Myocyte (in vitro differentiated cells): ENCODE results near the gene PDGFB. TPM values are rescaled to one million over a fixed set of nuclear protein-coding genes. Genes with fewer than 3 reads are reported as not detected.
A peak's percentile ranks its signal among the peaks of the same experiment; 100 is the strongest.

Experiments used
- DNase-seq: peaks from one replicate; pipeline ENCODE4 v3.0.0-alpha.2; 2012; ENCODE audit warnings: low read depth
- total RNA-seq: library from RNA; depleted of rRNA; stranded (reverse); fragments of >200 nt; gene quantifications from 2 replicates; pipeline ENCODE4 v1.2.3, GENCODE V29; 2014

The PDGFB gene
- total RNA-seq, 1 donor from 2014 or later, result 6.7 TPM

GRCh38 chr22:39277142-39277607, 32.4 kb upstream of the PDGFB start:
- peak; percentile 38 for DNase-seq

DNA sequence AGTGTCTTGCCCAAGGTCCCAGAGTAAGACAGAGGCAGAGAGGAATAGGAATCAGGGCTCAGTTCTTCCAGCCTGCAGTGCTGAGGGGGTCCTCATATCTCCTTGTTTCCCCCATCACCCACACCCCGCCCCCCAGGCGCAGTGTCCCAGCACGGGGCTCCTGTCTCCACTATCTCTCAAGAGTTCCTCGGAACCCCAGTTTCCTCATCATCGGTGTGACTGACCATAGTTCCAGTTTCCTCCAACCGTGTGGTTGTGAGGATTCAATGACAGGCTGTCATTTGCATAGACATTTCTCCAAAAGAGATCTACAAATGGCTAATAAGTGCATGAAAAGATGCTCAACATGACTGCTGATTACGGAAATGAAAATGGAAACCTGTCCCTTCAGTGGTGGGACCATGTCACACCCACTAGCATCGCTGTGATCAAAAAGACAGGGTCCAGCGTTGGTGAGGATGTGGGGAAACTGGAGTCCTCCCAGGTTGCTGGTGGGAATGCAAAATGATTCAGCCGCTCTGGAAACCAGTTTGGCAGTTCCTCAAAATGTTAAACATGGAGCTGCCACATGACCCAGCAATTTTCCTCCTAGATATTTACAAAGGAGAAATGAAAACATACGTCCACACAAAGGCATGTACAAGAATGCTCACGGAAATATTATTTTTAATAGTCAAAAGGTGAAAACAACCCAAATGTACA, 31.8 kb upstream of the PDGFB start:
- no peak for DNase-seq

DNA sequence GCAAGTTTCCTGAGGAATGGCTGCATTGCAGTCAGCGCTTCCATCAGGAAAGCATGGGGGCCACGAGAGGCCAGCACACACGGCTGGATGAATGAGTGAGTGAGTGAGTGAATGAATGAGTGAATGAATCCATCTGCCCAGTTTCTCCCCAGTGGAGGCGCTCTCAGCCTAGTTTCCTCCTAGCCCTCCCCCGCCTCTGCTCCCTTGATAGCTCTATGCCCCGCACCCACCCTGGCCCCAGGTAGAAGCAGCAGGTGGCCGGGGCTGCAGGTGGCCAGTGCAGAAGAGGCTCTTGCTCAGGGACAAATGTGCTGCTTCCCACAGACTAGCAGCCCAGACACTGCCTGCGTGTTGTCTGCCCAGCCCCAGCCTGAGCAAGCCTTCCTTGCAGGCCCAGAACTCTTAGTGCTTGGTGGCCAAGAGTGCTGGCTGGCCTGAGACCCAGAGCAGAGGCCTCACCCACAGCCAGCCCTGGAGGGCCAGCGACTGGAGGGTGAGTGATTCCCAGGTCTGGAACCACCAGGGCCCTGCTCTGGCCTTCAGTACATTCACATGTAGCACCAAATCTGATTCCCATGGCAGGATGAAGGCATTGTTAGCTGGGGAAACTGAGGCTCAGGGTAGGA, 31.1 kb upstream of the PDGFB start:
- DNase-seq, result no peak

DNA sequence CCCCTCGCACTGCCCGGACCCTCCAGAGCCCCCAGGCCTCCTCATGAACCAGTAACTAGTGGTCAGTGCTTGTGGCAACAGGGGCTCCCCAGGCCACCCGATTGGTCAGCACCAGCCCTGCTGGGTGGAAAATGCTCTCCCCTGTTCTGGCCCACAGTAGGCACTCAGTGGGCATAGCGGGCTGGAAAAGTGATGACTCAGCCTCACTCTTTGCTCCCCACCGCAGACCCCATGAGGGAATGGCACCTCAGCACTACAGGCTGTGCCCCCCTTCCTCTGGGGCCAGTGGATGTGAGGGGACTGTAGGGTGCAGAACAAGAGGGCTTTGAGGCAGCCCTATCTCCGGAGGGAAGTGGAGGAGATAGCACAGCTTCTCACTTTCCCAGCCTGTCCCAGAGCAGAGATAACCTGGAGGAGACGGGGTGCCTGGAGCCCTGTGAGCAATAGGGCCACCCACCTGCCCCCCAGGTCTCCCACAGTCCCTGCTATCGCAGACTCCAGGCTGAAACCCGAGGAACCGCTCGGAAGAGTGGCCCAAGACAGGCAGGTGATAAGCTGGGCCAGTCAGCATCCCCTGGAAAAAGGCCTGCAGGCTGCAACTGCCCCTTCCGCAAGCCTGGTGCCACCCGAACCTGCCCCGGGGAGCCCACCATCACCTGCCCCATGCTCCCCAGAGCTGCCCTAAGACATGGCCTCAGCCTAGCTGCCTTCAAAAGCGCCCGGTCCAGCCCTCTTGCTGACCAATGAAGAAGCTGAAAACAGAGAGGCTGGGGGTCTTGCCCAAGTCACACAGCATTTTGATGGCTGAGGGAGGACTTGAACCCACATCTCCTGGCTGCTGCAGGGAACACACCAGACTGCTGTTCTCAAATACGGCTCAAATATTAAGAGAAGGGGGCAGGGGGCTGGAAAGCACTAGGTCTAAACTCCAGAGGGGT, 29.4 kb upstream of the PDGFB start:
- DNase-seq, result no peak

DNA sequence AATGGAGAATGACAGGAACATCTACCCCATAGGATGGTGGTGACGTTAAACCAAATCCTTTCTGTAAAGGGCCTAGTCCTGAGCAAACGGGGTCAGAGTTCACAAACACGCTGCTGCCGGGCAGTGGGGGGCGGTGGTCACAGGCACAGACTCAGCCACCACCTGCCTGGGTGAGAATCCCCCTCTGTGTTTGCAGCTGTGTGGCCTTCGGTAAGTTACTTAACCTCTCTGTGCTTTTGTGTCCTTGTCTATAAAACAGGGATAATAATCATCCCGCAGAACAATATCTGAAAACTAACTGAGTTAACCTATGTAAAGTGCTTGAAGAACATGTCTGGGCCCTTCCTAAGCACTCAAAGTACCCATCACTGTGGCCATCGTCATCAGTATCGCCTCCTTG, 26.0 kb upstream of the PDGFB start:
- no peak for DNase-seq

DNA sequence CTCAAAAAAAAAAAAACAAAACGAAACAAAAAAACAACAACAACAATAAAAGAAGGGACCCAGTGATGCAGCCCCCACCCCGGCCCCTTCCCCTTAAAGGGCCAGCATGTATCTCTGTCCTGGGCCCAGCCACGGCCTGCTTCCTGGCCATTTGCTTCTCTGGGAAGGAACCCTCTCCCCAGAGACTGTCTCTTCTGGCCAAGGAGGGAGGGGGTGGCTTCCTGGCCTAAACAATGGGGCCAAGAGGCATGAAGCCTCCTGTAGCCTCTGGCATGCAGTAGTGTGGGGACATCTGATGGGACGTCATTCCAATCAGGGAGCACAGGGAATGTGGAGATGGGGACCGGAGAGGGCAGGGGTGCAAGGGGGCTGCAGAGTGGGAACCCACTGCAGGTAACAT, 25.5 kb upstream of the PDGFB start:
- DNase-seq, result no peak

DNA sequence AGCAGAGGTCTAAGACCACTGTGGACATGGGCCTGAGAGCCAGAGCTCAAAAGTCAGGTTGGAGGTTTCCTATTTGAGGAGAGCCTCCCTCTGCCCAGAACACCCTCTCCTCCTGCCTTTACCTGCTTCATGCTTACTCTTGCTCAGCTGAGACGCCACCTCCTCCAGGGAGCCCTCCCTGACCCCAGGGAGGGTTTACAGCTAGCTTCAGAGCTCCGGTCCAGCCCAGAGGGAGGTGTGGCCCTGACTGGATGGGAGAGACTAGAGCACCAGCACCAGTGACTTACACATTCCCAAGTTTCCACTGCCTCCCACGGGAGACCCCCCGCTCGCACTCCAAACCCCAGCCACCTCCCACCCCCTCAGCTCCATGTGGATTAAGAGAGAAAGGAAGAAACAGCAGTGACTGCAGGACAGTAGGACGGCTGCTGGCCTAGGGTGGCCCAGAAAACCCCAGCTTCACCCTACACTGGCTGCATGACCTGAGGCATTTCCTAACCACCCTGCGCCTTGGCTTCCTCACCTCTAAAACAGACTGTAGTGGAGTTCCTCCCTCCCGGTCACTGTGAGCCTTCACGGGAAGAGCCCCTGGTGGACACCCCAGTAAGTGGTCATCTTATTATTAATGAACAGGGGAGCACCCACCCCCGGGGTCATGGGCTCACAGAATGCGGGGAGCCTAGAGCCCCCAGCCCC, 24.5 kb upstream of the PDGFB start:
- no peak for DNase-seq

DNA sequence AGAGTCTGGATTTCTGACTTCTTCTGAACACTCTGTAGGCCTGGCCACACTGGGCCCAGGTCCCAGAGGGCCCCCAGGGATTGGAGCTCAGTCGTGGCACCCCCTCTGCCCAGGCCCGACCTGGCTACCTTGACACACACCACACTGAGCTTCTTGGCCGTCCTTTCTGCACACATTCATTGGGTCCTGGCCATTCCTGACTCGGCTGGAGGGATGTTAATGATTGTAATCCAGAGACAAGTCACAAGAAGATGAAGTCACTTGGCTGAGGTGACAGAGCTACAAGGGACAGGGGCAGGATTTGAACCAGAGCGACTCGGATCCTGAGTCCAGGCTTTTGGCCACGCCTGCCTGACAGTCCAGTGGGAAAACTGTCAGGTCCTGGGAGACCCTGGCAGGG, 23.9 kb upstream of the PDGFB start:
- DNase-seq, result no peak

GRCh38 chr22:39267974-39268373, 23.2 kb upstream of the PDGFB start:
- no peak for DNase-seq

- DNase-seq, result no peak
Measured at GRCh38 chr22:39266398-39267030, 21.7 kb upstream of the PDGFB start.

GRCh38 chr22:39265143-39265886, 20.5 kb upstream of the PDGFB start:
- no peak for DNase-seq

- DNase-seq, result no peak
Measured at GRCh38 chr22:39264349-39265038, 19.7 kb upstream of the PDGFB start.

GRCh38 chr22:39263626-39264348, 19.0 kb upstream of the PDGFB start:
- no peak for DNase-seq

DNA sequence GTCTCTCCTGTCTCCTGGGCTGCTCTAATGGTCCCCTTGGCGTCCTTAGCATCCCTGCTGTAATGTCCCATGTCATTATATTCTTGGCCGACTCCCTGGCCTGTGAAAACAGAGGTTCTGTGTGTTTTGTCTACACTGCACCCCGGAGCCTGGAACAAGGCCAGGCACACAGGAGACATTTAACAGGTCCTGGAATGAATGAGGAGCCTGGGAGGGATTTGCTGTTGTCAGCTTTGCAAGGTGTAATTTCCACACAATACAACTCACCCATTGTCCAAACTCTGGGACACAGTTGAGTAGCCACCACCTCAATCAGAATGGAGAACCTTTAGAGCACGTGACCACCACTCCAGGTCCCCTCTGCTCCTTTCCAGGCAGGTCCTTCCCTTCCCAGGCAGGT, 14.9 kb upstream of the PDGFB start:
- DNase-seq, result no peak

DNA sequence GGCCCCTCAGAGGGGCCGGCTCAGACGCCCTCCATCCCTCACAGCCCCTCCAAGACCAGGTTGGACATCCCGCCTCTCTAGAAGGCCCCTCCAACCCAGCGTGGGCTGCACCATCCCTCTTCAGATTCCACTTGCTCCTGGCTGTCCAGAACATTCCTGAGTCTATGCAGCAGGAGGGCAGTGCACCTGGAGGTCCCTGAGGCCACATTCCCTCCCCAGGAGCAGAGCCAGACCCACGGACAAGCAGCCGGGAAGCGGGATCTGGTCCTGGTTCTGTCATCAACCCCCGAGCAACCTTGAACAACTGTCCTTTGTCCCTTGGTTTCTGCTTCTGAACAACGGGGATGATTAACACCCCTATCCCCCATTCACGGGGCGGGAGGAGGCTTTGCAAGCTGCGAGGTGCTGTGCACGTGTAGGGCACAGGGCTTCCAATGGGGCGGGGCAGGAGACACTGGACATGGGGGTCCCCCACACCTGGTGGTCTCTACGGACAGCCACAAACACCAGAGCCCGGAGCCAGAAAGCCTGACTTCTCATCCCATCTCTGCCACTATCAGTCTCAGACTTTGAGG, 13.2 kb upstream of the PDGFB start:
- DNase-seq, result no peak

- DNase-seq, result no peak
Measured at GRCh38 chr22:39256979-39257378, 12.2 kb upstream of the PDGFB start.

DNA sequence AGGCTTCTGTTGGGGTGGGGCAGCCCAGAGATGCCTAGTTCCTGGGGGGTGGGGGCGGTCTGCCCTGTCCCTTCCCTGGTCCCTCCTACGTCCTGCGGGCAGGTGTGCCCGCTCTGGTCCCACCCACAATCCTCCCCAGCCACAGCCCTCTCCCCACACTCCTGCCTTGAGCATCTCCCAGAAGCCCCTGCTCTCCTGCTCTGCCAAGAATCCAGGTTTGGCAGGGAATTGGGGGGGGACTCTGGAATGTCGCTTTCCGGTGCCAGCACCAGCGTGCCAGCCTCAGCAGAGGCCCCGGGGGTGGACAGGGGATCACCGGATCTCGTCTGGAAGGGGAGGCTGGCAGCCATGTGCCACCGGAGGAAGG, 11.4 kb upstream of the PDGFB start:
- no peak for DNase-seq

DNA sequence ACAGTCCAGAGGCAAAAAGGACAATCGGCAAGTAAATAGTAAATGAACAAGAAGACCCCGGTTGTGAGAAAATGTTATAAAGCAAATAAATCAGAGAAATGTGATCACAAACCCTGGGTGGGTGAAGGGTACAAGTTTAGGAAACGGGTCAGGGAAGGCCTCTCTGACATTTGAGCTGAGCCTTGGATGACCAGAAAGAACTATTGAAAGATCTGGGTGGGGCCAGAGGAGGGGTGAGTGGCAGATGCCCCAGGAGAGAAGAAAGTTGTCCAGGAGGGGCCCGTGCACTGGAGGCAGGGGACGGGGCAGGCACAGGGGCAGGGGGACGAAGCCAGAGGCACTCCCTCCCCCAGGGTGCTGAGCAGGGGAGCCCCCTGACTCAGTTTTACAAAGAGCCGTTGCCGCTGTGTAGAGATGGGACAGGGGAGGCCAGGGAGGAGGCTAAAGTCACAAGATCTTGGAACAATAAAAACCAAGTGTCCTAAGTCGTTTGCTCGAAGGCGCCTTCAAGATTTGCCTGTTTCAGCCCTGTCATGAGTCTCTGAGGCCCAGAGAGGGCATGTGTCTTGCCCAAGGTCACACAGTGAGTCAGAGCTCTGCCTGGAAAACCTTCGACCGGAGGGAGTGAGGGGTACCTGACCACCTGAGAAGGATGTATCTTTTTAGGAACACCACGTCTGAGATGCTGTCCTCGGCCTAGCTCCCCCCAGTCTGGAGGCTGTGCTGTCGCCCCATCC, 10.8 kb upstream of the PDGFB start:
- peak; percentile 52 for DNase-seq
